Tibial artery (tissue), 4 donors: ENCODE results near the gene CDCA3.

Source experiments
- DNase-seq, 2 donors: peaks; one replicate each; pipeline ENCODE4 v3.0.0-alpha.2; 2019
- H3K27ac ChIP-seq, 2 donors: fragments of 200-600 bp; sonication (generic) in 1 of 2; 1 replicate in 1 of 2; 2 replicates in 1 of 2; pipeline ENCODE4 v1.5.1; 2018 to 2019; ENCODE audit warnings: mild to moderate bottlenecking in 1 of 2
- H3K27me3 ChIP-seq, 2 donors: fragments of 200-600 bp; sonication (generic) in 1 of 2; one replicate each; pipeline versions ENCODE4 v1.5.1 to v1.6.0; 2016 to 2019
- H3K36me3 ChIP-seq, 3 donors: fragments of 200-600 bp; sonication (generic) in 2 of 3; one replicate each; pipeline ENCODE4 v1.5.1; 2016 to 2019; ENCODE audit warnings: mild to moderate bottlenecking in 2 of 3
- H3K4me1 ChIP-seq, 4 donors: fragments of 200-600 bp; sonication (generic) in 2 of 4; 1 replicate in 3 of 4; 2 replicates in 1 of 4; pipeline ENCODE4 v1.5.1; 2016 to 2019
- H3K4me3 ChIP-seq, 2 donors: fragments of 200-600 bp; sonication (generic) in 1 of 2; 1 replicate in 1 of 2; 2 replicates in 1 of 2; pipeline ENCODE4 v1.5.1; 2018 to 2019; ENCODE audit warnings: mild to moderate bottlenecking in 2 of 2
- H3K9me3 ChIP-seq, 3 donors: fragments of 200-600 bp; sonication (generic) in 1 of 3; one replicate each; pipeline ENCODE4 v1.5.1; 2016 to 2019
- CTCF ChIP-seq, 2 experiments: fragments of 200-600 bp in 1 of 2; fragments of 450-650 bp in 1 of 2; IDR thresholded peaks; one replicate each; pipeline ENCODE4 v1.5.1; 2017 to 2019; ENCODE audit warnings: antibody characterized with exemption in 2 of 2, mild to moderate bottlenecking in 1 of 2, moderate library complexity in 1 of 2
- intact Hi-C: fragments of 100-400 bp; cut with DNase I; formaldehyde crosslinking; loops from one replicate; pipeline ENCODE4 v1.15.0; 2023; ENCODE audit warnings: low total_unique reads

CDCA3 gene

GRCh38 chr12:6846316-6846869, 4.7 kb downstream of the CDCA3 start:
- Histone ChIP-seq H3K4me3 (no peak overlapping the region), H3K9me3 (no peaks in the 10 kb centered on the region), H3K4me1 (peaks cover 0 to 7% (median 5%) of the 10 kb centered on the region in 4 donors), H3K27ac (no peak overlapping the region), H3K36me3 (peaks cover 4 to 69% (median 35%) of the 10 kb centered on the region in 3 donors), H3K27me3 (no peaks in the 10 kb centered on the region)
- TF ChIP-seq CTCF (IDR thresholded peaks at IDR 0.05), result no peak
- no peak for DNase-seq
- intact Hi-C loops, result no loop called here

- Histone ChIP-seq H3K27me3 (no peaks in the 10 kb centered on the region), H3K9me3 (no peaks in the 10 kb centered on the region), H3K4me3 (no peak overlapping the region), H3K4me1 (no peaks in the 10 kb centered on the region), H3K36me3 (peaks cover 4 to 77% (median 35%) of the 10 kb centered on the region in 3 donors), H3K27ac (no peak overlapping the region)
- TF ChIP-seq CTCF (IDR thresholded peaks at IDR 0.05), result no peak
- intact Hi-C loops, result no loop called here
- no peak for DNase-seq
These were observed 5.7 kb downstream of the CDCA3 start for GRCh38 chr12:6845395-6845794.

- Histone ChIP-seq H3K27me3 (no peaks in the 10 kb centered on the region), H3K36me3 (peaks cover 15 to 89% (median 51%) of the 10 kb centered on the region in 3 donors), H3K27ac (no peak overlapping the region), H3K4me3 (no peak overlapping the region), H3K4me1 (no peaks in the 10 kb centered on the region), H3K9me3 (no peaks in the 10 kb centered on the region)
- no peak for DNase-seq
- intact Hi-C loops, result no loop called here
- TF ChIP-seq CTCF (IDR thresholded peaks at IDR 0.05), result no peak
These were observed 7.8 kb downstream of the CDCA3 start for GRCh38 chr12:6843118-6843902.

GRCh38 chr12:6842075-6842474, 9.0 kb downstream of the CDCA3 start:
- no peak for DNase-seq
- H3K9me3 ChIP-seq, result no peaks in the 10 kb centered on the region
- no peaks in the 10 kb centered on the region for H3K4me1 ChIP-seq
- intact Hi-C loops, result no loop called here
- no peaks in the 10 kb centered on the region for H3K27me3 ChIP-seq
- H3K36me3 ChIP-seq, result peaks cover 20 to 92% (median 63%) of the 10 kb centered on the region in 3 donors
- no peak for TF ChIP-seq CTCF (IDR thresholded peaks at IDR 0.05)
- no peak overlapping the region for H3K27ac ChIP-seq
- H3K4me3 ChIP-seq, result no peak overlapping the region

- no peak for DNase-seq
- intact Hi-C loops, result no loop called here
- no peaks in the 10 kb centered on the region for H3K27me3 ChIP-seq
- H3K36me3 ChIP-seq, result peaks cover 24 to 85% (median 55%) of the 10 kb centered on the region in 3 donors
- H3K4me1 ChIP-seq, result no peaks in the 10 kb centered on the region
- TF ChIP-seq CTCF (IDR thresholded peaks at IDR 0.05), result no peak
- H3K27ac ChIP-seq, result no peak within 1 kb of the TSS
- H3K9me3 ChIP-seq, result no peaks in the 10 kb centered on the region
- H3K4me3 ChIP-seq, result no peak within 1 kb of the TSS
These were observed 10.1 kb downstream of the CDCA3 start, which contains the start of gene GNB3 for GRCh38 chr12:6840761-6841515. TSS of gene GNB3 (plus strand) at chr12:6840925. CDS start at chr12:6841288, 363 bp downstream.
